GM12801 (cell line): ENCODE data around the gene DNAJB14.

Experiments
- CTCF ChIP-seq: IDR thresholded peaks from one replicate; pipeline ENCODE4 v1.5.1; 2011; ENCODE audit warnings: control low read depth; ENCODE audit not compliant: insufficient read length; ENCODE audit errors: extremely low read depth

DNAJB14 gene

GRCh38 chr4:99946356-99947189, at the start of gene DNAJB14:
Gene DNAJB14 (minus strand): TSS chr4:99946618. CDS start chr4:99946571, 47 bp downstream.
- no peak for TF ChIP-seq CTCF

GRCh38 chr4:99991741-99992140, 45.3 kb upstream of the DNAJB14 start:
- no peak for TF ChIP-seq CTCF

GRCh38 chr4:99987681-99988080, 41.3 kb upstream of the DNAJB14 start:
- no peak for TF ChIP-seq CTCF

DNA sequence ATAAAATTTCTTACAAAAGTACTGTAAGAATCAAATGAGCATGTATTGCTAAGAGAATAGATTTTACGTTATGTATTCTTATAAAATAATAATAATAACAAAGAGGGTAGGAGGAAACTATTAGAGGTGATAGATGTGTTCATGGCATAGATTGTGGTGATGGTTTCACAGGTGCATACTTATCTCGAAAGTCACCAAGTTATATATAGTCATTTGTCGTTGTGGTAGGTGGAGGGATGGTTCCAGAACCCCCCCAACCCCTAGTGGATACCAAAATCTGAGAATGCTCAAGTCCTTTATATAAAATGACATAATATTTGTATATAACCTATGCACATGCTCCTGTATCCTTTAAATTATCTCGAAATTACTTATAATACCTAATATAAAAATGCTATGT, 40.4 kb upstream of the DNAJB14 start:
- TF ChIP-seq CTCF: no peak

- TF ChIP-seq CTCF: no peak
These were observed 37.0 kb upstream of the DNAJB14 start for GRCh38 chr4:99983289-99983943.

- TF ChIP-seq CTCF: no peak
These were observed 33.5 kb upstream of the DNAJB14 start for GRCh38 chr4:99979872-99980271.

DNA sequence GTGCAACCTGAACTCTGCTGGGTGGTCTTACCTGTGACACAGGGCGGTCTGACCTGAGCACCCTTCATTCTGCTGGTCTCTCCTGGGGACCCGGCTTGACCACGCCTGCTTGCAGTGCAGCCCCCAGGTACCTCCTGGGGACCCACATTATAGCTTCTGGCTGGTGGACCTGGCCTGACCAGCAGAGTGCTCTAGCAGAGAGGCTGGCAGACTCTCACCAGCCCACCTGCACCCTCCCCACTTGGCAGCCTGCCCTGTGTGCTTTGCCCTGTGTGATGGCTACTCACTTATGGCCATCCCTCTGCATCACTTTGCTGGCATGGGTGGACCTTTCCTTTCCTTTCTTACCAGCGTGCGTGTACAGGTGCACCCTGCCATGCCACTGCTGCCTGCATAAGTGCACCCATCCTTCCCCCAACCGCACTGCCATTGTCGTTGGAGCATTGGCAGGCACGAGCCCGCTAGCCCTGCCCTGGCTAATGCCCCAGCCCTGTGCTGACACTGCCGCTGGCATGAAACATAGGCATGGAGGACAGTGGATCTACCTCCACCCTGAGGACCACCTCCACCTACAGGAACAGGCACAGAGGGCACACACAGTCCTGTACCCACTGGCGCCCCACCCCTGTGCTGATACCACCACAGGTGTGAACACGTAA, 25.2 kb upstream of the DNAJB14 start:
- no peak for TF ChIP-seq CTCF
